Left hindlimb (tissue), 1 donor: Measurements from ENCODE around the gene GRAMD1B.

ENCODE experiments used
- DNase-seq: peaks from one replicate; pipeline ENCODE4 v3.0.0-alpha.2; 2018

Gene GRAMD1B

DNA sequence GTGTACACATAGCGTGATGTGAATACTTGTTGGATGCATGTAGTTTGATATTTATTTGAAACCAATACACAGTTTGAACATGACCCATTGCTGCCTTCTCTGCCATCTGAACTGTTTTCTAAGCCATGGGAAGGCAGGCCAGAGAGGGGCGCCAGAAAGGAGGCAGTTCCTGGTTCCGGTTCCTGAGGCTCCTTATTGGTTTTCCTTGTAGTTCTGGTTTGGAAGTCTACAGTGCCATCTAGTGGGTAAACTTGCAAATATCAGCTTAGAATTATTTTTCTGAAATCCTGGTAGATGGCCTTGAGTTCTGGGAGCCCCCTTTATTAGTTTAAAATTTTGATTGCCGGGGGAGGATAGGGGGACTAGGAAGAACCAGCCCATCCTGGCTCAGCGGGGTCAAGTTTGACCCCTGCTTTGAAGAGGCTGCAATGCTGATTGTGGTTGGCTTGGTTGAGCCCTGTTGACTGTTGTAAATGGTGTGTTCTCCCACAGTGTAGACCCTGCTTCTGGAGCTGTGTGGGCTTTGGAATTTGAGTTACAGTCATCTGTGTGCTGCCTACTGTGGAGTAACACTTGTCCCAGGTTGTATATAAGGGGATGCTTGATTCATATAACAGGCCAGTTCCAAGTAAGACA, 48.4 kb downstream of the GRAMD1B start:
- DNase-seq: peak; percentile 59

- DNase-seq: no peak
Measured at GRCh38 chr11:123479048-123479837, 49.2 kb downstream of the GRAMD1B start.

GRCh38 chr11:123480290-123480815, 50.3 kb downstream of the GRAMD1B start:
- no peak for DNase-seq

GRCh38 chr11:123480882-123481281, 50.8 kb downstream of the GRAMD1B start:
- no peak for DNase-seq

DNA sequence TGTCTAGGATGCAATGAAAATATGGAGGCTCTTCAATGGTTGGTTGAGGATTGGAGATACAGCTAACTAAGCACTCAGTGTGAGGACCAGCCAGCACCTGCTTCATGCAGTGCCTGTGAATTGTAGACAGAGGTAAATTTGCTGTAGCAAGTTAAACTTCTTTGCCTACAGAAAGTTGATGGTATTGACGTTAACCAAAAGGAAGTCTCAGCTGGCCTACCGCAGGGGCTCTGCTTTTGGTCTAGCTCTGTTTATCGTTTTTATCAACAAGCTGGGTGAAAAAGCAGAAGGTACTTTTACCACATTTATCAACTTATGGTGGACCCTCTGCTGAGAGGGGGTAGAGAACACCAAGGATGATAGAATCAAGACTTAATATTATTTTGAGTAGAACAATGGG, 51.6 kb downstream of the GRAMD1B start:
- DNase-seq: no peak

DNA sequence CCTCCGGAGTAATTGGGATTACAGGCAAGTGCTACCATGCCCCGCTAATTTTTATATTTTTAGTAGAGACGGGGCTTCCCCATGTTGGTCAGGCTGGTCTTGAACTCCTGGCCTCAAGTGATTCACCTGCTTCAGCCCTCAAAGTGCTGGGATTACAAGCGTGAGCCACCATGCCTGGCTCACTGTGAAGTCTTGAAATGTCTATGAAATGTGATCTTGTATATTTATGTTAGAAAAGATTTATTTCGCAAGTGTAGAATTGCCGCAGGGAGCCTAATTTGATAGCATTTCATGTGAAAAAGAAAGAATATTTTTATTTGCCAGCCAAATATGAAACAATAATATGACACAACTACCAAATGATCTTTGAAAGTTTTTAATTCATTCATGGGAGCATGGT, 52.1 kb downstream of the GRAMD1B start:
- DNase-seq: no peak

DNA sequence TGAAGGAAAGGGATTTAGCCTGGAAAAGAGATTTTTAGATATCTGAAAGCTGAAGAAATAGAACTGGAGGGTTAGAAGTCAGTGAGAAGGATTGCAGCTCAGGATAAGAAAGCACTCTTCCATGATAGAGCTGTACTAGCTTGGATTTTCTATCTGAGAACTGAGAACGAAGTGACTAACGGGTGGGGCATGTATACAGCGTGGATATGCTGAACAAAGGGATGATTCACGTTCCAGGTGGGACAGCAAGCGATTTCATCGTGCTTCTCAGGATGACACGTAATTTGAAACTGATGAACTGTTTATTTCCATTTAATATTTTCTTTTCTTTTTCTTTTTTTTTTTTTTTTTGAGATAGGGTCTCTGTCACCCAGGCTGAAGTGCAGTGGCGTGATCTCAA, 53.0 kb downstream of the GRAMD1B start:
- no peak for DNase-seq

- DNase-seq: no peak
Measured at GRCh38 chr11:123483466-123483865, 53.4 kb downstream of the GRAMD1B start.

DNA sequence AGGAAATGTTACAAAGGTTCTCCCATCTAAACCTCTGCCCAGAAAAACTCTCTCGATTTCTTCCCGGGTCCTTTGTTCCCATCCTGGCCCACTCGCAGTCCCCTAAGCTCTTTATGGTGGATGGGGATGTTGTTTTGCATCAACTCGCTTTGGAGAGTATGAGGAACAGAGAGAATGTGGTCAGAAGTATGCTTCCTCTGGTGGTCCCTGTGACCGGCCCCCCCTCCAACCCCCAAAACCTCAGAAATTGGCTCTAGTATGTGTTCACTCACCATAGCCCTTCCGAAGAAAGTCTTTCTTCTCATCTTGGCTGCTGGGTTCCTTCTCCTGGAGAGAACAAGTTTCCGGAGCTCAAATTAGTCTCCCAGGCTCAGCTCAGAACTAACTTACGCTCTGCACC, 54.4 kb downstream of the GRAMD1B start:
- DNase-seq: no peak

- DNase-seq: no peak
Measured at GRCh38 chr11:123487157-123487744, 57.2 kb downstream of the GRAMD1B start.

GRCh38 chr11:123490527-123490926, 60.5 kb downstream of the GRAMD1B start:
- no peak for DNase-seq

GRCh38 chr11:123491241-123491640, 61.2 kb downstream of the GRAMD1B start:
- no peak for DNase-seq

DNA sequence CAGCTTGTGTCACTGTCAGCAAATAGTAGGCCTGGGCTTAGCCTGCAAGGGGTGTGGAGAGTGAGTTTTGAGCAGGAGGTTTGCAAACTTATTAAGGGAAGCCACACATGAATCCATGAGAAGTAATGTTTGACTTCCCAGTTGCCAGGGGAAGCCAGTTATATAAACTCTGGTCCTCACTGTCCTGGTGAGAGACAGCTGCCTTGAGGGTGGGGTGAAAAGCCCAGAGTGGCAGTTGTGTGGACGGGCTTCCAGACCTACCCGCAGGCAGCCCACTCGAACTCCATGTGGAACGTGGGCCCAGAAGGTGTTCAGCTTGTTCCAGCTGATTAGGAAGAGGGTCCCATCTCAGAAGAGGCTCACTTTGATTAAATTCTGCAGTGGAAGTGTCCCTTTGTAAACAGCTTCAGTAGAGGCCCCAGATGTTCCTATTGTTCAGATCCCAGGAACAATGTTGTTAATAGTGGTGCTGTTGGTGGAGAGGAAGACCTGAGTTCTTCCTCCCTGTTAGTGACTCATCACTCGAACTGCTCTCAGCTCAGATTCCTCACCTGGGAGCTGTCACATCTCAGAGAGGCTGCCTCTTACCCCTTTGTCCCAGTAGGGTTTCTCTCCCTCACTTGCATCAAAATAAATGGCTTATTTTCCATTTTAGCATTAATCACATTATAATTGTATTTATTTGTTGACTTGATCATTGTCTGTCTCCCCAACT, 63.4 kb downstream of the GRAMD1B start:
- no peak for DNase-seq

- DNase-seq: no peak
Measured at GRCh38 chr11:123494195-123495050, 64.4 kb downstream of the GRAMD1B start.

DNA sequence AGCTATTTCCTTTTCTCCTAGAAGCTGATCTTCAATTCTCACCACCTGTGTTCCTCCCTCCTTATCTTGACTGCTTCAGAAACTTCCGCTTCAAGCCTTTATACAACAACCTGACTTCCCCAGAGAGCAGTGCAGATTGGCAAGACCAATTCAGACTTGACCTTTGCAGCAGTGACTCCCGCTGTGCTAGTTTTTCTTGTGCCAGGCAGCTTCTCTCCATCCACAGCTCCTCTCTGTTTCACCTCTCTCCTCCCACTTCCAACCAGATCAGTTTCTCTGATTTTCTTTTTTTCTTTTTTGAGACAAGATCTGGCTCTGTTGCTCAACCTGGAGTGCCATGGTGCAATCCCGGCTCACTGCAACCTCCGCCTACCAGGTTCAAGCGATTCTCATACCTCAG, 74.3 kb downstream of the GRAMD1B start:
- DNase-seq: no peak

GRCh38 chr11:123505546-123506299, 75.7 kb downstream of the GRAMD1B start:
- DNase-seq: no peak

DNA sequence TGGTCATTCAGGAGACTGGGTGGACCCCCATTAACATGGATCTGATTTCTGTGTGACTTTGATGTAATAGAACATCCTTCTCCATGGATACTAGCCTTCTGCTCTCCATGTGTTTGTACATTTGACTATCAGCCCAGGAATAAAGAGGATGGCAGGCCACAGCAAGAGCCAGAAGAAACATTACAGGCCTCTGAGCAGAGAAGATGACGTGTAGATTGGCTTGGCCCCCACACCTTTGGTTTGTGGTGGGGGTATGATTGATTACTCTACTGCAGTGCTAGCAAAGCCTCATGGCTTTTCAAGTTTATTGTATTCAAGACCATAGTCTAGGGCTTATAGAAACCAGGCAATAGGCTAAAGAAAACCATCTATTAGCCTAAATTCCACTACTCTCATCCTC, 77.0 kb downstream of the GRAMD1B start:
- DNase-seq: no peak

GRCh38 chr11:123509737-123510578, 79.9 kb downstream of the GRAMD1B start:
- peak; percentile 71 for DNase-seq

GRCh38 chr11:123510579-123510905, 80.5 kb downstream of the GRAMD1B start:
- DNase-seq: no peak

- peak; percentile 88 for DNase-seq
Measured at GRCh38 chr11:123511037-123511870, 81.2 kb downstream of the GRAMD1B start.
